HG02840 (cell line): ENCODE results near the gene DAPK3.
"Not testable (repeated sequence)": the region's sequence is repeated elsewhere in the genome, so short reads cannot be mapped to it uniquely, and the experiment has no call there.

ENCODE experiments used
- ATAC-seq: cut with Tn5 transposase; IDR thresholded peaks from one replicate; pipeline ENCODE4 v1.9.1; 2021; ENCODE audit warnings: mild to moderate bottlenecking, moderate library complexity, moderate number of reproducible peaks; ENCODE audit not compliant: unreplicated experiment, low FRiP score

Gene DAPK3

DNA sequence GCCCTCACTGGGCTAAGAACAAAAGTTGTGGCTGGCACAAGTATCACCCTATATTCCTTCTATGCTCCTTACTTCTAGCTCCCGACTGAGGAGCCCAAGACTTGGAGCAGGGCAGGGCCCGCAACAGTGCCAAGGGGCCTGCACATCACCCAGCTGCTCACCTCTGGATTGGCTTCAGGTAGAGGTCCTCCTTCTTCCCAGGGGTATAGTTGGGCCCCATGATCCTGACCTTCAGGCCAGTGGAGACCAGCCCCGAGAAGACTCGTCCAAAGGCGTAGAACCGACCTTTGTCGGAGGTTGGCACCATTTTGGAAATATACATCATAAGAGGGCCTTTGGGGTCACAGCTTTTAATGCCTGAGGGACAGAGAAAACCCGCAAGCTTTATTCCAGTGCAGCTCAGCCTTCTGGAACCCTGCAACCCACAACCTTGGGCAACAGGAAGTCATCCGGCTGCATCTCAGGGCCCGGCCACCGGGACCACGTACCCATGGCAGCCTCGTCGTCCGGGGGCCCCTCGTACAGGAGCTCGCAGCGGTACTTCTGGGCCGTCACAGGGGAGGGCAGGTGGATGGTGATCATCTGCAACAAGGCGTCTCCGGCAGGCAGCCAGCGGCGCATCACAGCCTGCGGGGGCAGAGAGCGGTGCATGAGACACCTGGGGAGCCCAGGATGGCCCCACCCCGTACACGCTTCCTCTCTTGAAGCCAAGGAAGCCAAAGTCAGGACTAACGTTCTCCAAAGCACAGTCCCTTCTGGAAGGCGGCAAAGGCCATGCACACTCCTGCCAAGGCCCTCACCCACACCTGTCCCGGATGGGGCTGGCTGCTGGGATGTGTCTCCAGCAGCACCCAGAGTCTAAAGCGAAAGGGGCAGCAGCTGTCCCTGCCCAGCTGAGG, 9.7 kb upstream of the DAPK3 start:
- ATAC-seq: no peak

DNA sequence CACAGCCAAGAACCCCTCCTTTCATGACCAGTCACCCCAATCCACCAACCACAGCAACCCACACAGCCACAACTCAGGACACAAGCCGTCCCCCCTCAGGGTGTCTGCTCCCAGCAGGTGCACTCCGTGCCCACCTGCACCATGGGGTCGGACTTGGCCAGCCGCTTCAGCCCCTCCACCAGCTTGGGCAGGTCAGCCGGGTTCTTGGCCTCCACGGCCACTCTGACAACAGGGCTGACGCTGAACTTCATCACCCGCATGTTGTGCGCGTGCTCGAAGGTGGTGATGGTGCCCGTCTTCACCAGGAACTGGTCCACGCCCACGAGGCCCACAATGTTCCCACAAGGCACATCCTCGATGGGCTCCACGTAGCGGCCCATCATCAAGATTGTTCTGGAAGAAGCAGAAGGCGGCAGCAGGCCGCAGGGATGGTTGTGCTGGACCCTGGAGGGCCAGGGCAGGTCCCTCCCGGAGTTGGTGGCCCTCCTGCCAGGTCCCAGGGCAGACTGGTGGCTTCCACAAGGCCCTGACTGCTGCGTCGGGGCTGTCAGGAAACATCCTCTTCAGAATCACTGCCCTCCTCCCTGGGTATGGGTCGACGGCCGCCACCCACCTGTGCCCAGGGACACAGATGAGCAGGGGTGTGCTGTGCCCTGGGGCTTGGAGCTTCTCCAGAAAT, 8.9 kb upstream of the DAPK3 start:
- no peak for ATAC-seq

DNA sequence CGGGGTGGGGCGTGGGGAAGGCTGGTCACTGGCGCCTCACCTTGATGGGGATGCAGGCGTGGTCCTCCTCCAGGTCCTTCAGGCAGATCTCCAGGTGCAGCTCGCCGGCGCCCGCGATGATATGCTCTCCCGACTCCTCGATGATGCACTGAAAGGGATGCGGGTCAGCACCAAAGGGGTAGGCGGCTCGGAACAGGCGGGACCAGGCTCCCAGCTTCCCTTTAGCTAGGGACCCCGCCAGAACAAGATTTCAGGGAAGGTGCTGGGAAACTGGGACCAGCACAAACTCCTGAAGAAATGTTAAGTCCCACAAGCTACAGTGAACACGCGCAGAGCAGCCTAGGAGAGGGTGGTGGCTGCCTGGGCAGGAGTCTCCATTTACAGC, 8.4 kb upstream of the DAPK3 start:
- ATAC-seq: no peak

DNA sequence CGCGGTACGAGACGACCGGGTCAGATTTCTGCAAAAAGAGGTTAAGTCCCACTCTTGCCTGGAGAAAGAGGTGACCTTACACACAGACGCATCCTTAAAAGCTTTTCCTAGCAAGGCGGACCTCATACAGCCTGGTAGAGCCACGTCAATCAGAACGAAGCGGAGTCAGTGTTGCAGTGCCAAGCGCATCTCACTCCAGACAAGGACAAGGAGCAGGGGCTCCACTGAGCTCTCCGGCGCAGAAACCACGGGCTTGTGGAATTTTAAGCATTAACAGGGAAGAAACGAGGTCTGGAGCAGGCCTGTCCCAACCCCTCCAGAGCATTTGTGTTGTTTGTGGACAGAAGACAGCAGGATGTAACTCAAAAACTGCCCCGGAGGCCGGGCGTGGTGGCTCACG, 7.2 kb upstream of the DAPK3 start:
- ATAC-seq: no peak

DNA sequence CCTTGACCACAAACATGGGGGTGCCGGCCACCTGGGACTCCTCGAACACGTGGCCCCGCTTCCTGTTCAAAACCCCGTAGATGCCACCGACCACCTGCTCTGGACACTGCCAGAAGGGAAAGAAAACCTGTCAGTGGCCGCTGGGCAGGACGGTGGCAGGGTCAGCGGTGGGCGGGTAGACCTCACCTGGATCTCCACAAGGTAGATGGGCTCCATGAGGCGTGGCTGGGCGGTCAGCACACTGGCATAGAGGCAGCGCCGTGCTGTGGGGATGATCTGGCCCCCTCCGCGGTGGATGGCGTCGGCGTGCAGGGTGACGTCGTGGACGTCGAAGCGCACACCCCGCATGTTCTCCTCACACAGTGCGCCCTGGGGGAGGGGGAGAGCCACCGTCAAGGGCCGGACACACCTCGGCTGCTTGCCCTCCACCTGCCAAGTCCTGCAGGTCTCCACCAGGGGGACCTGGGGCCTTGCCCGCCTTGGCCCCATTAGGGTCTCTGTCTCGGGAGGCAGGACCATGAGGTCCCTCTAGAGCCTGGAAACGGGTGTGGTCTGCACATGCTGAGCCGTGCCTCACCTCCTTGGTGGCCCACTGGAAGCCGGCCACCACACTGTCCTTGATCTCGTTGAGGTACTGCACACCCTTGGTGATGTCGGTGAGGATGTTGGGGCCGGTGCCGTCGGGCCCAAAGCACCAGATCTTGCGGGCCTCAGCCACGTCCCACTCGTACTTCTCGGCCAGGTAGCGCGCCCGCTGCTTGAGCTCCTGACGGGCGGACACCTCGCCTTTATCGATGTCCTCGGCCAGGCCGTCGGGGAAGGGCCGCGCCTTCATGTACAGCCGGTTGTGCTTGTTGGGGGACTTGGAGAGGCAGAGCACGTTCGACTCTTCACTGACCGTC, 6.6 kb upstream of the DAPK3 start:
- no peak for ATAC-seq

DNA sequence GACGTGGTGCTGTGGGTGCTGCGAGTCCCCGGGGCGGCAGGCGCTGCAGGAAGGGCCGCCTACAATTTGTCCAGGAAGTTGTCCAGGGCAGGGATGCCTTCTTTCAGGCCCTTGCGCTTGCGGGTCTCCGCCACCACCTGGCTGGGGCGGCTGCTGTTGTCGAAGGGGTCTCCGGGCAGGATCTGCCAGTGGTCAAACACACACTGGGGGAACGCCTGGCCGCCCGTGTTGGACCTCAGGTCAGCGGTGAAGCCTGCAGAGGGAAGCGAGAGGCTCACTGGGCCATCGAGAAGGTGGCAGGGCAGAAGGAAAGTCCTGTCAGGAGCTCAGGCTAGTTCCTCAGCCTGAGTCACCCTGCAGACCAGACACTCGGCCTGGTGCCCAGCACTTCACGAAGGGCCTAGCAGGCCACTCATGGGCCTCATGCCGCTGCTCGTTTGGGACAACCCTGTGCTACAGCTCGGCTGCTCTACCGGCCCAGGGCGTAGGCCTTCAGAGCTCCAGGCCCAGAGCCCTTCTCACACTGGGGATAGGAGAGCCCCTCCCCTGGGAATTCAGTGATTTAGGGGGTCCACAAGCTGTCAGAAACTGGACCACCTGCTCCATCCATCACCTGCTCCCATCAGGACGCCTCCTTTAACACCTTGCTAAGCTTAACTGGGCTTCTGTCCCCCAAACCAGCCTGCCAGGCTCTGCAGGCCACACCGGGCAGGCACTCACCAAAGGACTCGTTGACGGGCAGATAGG, 5.8 kb upstream of the DAPK3 start:
- no peak for ATAC-seq

DNA sequence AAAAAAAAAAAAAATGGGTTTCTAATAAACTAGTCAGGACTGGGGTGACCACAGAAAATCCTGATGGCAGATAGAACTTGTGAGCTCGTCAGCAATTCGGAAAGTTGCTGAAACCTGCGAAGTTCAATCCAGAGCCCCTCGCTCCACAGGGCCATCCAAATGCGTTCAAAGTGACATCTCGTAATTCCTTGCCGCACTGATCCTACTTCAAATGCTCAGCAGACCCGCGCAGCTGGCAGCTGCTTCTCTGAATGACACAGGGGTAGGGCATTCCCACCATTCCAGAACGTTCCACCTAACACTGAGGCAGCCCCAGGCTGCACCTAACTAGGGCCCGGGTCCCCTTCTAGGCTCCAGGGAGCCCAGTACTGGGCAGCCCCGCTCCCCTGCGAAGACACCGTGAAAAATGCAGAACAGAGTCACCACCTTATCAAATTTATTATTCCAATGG, 4.8 kb upstream of the DAPK3 start:
- ATAC-seq: no peak

DNA sequence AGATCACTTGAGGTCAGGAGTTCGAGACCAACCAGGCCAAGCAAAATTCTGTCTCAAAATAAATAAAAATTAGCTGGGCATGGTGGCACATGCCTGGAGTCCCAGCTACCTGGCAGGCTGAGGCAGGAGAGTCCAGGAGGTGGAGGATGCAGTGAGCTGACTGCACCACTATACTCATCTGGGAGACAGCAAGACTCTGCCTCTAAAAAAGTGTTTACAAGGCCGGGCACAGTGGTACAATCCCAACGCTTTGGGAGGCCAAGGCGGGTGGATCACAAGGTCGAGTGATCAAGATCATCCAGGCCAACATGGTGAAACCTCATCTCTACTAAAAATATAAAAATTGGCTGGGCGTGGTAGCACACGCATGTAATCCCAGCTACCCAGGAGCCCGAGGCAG, 4.2 kb upstream of the DAPK3 start:
- no peak for ATAC-seq

DNA sequence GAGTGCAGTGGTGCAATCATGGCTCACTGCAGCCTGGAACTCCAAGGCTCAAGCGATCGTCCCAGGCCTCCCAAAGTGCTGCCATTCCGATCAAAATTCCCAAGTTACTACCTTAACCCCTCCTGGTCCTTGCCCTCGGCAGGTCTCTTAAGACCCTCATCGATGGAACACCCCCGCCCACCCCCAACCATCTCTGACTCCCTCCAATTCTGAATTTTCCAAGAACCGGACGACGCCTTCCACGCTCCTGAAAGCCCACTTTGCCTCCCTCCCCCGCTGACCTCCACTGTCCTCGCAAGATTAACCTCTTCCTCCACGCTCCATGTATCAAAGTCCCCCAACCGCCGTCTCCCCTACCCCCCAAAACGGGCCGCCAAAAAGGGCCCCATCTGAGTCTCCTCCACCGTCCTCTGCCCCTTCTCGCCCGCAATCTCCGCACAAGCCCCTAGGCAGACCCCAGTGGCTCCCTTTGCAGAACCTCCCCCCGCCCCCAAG, 539 bp downstream of the DAPK3 start:
- ATAC-seq: no peak

DNA sequence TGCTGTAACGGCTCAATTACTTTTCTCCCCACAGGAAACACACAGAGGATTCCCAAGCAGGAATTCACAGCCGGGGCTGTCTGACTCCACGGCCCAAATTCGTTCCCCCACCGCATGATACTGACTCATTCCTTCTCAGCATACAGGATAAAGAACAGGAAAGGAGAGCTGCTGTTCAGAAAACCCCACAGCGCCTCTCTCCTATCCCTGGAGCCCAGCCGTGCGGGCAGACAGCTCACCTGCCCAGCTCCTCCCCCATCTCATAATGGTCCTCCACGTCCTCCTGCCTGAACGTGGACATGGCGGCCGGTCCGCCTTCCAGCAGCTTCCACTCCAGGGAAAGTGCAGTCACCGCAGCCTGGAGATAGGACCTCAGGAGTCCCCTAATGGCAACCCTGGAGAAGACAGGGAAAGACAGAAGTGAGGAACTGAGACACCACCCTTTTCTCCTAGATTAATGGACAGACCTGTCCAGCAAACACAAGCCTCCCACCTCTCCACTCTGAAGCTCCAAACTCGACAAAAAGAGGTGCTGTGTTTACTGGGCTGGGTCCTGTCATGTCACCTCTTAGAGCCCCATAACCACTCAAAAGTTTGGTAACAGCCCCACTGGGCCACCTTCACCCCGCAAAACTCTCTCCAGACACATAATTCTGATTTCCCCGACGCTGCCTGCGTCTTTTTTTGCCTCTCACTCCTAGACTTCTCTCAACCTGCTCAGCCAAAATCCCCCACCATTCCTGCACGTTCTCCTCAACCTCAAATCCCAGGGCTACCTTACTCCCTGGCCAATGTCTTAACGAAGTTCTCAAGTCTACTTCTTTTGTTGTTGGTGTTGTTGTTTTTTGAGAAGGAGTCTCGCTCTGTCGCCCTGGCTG, 1.2 kb downstream of the DAPK3 start:
- ATAC-seq: no peak

DNA sequence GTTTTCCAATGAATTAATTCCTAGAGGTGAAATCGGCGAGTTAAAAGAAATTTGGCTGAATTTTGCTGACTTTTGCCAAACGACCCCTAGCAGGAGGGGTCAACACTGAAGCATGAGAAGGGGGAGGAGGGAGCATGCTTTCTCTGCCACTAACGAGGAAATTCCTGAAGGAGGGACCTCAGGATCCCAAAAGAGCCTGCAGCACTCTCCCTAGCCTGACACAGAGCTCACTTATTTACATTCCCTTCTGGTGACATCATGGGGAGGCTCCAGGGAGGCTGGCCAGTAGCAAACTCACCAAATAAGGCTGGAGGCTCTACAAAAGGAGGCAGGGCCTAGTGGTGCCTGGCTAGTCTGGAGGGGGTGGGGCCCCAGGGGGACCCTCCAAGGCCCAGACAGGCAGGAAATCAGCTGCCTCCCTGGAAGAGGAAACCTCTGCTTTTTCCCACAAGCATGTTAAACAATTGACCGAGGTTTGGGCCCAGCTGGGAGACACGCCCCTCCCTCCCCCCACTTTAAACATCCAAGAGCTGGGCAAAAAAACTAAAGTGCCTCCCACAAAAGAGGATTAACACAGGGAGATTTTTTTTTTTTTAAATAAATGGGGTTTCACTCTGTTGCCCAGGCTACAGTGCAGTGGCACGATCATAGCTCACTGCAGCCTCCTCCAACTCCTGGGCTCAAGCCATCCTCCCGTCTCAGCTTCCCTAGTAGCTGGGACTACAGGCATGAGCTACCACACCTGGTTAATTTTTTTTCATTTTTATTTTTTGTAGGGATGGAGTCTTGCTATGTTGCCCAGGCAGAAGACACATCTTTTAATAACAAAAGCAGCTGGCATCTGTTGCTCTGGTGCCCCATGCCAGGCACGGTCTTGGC, 2.1 kb downstream of the DAPK3 start:
- ATAC-seq: no peak

DNA sequence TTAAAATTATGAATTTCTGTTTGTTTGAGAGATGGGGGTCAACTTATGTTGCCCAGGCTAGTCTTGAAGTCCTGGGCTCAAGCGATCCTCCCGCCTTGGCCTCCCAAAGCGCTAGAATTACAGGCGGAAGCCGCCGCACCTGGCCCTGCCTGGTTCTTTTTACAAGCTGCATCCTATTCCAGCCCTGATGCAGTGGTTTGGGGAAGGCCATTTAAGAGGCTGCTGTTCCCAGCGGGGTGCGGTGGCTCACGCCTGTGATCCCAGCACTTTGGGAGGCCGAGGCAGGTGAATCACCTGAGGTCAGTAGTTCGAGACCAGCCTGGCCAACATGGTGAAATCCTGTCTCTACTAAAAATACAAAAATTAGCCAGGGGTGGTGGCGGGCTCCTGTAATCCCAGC, 2.9 kb downstream of the DAPK3 start:
- ATAC-seq: not testable (repeated sequence)

DNA sequence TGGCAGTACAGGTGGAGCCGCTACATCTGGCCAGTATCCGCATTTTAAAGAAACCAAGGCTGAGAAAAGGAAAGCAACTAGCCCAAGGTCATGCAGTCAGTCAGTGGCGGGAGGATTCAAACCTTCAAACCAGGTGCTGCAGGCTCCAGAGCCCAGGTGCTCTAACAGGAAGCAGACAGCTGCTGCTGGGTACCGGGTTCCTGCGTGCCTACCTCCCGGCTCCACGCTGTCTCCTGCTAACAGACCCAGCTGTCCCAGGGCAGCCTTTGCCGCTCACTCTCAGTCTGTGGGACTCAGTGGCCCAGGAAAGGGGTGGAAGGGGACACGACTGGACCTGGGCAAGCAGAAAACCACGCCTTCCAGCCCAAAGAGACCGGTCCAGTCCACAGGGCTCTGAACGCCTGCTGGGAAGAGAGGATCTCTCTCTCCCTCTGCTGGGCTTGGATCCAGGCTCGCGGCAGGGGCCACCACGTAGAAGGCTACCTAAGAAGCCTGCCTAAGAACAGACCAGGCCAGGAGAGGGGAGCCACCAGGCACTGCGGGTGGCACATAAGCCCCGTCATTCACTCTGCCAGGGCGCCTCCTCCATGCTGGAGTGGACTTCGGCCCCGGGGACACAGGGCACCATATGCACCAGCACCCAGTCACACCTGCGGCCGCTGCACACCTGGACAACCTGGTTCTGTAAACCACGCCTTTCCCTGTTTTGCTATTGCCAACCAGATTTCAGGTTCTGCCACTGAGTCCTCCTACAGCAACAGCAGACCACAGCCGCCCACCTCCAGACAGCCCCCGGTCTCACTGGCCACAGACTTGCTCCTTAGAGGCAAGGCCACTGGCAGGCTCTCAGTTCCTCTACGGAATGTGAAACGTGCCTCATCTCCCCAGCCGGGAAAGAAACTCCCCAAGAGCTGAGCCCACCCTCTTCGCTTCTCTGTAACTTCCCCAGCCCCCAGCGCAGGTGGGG, 4.6 kb downstream of the DAPK3 start:
- no peak for ATAC-seq

DNA sequence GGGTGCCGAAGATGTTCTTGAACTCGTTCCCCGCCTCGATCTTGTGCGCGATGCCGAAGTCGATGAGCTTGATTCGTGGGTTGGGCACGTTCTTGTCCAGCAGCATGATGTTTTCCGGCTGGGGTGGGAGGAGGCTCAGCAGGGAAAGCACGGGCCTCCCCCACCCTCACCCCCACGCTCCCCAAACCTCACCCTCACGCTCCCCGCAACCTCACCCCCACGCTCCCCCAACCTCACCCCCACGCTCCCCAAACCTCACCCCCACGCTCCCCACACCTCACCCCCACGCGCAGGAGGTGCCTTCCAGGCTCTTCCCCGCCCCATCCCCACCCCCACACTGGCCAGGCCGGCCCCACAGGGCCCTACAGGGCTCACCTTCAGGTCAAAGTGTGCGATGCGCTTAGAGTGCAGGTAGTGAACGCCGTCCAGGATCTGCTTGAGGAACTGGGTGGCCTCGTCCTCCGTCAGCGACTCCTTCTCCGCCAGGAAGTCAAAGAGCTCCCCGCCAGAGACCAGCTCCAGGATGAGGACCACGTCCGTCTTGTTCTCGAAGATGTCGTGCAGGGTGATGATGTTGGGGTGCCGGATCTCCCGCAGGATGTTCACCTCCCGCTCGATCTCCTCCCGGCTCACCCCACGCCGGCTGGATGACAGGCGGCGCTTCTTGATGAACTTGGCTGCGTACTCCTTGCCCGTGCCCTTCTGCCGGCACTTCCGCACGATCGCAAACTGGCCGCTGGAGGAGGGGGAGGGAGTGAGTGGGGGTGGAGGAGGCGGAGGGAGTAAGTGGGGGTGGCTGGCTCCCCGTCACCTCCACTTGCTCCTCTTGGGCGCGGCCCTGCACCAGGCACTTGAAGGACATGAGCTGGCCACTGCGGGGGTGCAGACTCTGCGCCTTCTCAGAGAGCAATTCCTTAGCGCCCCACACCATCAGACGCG, 6.4 kb downstream of the DAPK3 start:
- no peak for ATAC-seq

DNA sequence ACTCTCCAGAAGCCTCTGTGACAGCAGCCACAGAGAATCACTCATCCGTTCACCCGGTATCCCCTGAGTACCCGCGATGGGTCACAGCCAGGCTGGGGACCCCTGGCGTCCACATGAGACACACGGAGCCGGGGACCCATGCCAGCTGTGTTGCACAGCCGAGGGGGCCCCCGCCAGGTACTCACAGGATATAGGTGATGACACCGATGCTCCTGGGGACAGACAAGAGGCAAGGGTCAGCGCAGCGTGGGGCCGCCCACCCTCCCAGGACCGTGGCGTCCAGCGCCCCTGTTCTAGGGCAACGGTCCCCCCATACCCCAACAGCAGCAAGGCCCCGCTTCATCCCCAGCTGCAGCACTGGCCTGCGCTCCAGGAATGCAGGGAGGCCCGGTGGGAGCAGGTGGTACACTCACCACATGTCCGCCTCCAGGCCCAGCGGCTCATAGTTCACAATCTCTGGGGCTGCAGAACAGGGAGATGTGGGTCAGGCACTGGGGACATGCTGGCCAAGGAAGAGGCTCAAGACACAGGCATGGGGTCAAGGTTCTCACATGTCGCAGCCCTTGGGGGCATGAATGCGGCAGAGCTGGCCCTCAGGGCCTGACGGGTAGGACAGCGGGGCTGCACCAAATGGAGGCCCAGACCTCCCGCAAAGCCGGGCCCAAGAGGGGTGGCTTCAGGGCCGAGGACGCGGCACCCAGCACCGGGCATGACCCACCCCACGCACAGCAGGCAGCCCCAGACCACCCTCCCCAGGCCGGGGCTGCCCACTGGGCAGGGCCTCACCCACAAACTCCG, 7.2 kb downstream of the DAPK3 start:
- ATAC-seq: no peak
